ENCODE results near the gene CAVIN4.

DNA sequence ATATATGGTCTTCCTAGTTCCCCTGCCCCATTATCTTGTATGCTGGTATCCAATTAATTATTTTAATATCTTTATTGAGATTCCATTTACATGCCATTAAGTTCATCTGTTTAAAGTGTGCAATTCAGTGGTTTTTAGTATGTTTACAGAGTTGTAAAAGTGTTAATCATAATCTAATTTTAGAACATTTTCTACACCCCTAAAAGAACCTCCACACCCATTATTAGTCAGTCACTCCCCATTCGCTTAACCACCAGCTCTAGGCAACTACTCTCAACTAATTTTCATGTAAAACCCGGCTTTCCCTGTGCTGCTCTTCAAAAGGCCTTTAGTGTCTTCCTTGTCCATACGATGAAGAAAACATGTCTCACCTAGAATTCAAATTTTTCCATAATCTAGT, 20.8 kb upstream of the CAVIN4 start:
- TF ChIP-seq, protein P1, sequence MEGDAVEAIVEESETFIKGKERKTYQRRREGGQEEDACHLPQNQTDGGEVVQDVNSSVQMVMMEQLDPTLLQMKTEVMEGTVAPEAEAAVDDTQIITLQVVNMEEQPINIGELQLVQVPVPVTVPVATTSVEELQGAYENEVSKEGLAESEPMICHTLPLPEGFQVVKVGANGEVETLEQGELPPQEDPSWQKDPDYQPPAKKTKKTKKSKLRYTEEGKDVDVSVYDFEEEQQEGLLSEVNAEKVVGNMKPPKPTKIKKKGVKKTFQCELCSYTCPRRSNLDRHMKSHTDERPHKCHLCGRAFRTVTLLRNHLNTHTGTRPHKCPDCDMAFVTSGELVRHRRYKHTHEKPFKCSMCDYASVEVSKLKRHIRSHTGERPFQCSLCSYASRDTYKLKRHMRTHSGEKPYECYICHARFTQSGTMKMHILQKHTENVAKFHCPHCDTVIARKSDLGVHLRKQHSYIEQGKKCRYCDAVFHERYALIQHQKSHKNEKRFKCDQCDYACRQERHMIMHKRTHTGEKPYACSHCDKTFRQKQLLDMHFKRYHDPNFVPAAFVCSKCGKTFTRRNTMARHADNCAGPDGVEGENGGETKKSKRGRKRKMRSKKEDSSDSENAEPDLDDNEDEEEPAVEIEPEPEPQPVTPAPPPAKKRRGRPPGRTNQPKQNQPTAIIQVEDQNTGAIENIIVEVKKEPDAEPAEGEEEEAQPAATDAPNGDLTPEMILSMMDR (IDR thresholded peaks at IDR 0.05) = no peak
- TF ChIP-seq POLR2AphosphoS5 (IDR thresholded peaks at IDR 0.05) (no peak), POLR2A (IDR thresholded peaks at IDR 0.05) (no peak)
